SW480 (cell line): ENCODE data around the gene HMG20B.
"Not testable (repeated sequence)": the region's sequence is repeated elsewhere in the genome, so short reads cannot be mapped to it uniquely, and the experiment has no call there.

ENCODE experiments used
- DNase-seq: peaks from one replicate; pipeline ENCODE4 v3.0.0-alpha.2; 2016; ENCODE audit warnings: low spot score

Gene HMG20B

DNA sequence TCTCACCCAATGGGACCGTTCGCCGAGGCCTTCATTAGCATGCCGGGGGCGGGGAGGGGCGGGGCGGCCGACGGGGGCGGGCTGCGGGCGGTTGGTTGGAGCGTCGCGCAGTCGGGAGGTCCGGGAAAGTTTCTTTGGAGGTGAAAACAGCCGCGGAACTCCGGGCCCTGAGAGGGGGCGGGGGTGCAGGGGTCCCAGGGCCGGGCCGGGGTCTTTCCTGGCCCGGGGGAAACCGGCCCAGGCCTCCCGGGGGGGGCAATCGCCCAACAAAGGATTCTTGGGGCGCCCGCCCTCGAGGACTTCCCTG lies at the start of gene HMG20B:
TSS of gene HMG20B (plus strand) at position 90 of the 307 bp plus-strand sequence. CDS start 366 bp downstream, outside the sequence.
- no peak for DNase-seq

DNA sequence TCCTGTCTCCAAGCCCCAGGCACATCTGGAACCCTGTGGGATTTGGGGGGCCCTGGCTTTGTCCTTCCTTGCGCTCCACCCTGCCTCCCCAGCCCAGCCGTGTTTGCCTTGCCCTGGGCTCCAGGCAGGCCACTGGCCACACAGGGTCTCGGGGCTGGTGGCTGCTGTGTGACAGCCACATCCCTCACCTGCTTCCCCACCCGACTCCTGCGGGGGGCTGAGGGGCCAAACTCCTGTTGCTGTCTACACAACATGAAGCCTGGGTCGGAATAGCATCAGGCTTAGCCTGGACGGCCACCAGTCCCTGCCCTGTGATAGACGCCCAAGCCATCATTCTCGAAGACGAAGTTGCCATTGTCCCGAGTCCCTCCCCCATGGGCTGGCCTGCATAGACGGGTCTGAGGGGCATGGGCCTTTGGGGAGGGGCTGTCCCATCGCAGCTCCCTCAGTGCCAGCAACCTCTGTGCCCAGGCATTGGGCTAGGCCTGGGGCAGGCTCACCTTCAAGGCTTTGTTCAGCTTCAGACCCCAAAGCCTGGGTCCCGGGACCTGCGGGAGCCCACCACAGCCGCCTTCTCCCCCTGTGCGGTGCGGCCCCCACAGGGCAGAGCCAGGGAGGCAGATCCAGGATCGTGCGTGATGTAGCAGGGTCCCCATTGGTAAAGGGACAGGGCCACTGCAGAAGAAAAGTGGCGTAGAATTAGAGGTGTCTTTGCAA lies 49.2 kb upstream of the HMG20B start:
- no peak for DNase-seq

DNA sequence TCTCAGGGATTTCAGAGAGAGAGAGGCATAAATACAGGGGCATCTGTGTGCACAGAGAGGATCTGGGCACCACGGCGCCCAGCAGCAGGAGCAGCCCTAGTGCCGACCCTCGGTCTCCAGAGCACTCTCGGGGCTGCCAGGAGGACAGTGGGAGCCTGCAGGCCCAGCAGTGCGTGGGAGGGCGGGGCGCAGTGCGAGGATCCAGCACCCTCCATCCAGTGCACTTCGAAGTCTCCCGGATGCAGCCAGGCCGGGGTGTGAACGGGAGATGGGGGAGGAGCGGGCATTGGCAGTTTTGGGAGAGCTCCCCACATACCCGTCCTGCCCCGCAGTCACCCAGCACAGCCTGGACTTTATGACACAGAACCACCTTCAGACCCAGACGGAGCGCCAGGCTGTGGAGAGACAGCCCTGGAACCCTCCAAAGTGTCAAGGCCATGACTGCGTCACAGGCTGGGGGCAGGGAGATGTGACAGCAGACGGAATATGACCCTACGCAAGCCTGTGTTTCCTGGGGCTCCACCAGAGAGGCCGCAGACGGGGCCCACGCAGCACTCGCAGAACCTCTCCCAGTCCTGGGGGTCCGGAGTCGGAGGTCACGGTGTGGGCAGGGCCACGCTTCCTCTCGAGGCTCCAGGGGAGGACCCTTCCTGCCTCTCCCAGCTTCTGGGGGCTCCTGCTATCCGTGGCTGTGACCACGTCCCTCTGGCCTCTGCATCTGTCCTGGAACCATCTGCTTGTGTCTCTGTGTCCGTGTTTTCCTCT lies 48.5 kb upstream of the HMG20B start:
- DNase-seq: no peak

DNA sequence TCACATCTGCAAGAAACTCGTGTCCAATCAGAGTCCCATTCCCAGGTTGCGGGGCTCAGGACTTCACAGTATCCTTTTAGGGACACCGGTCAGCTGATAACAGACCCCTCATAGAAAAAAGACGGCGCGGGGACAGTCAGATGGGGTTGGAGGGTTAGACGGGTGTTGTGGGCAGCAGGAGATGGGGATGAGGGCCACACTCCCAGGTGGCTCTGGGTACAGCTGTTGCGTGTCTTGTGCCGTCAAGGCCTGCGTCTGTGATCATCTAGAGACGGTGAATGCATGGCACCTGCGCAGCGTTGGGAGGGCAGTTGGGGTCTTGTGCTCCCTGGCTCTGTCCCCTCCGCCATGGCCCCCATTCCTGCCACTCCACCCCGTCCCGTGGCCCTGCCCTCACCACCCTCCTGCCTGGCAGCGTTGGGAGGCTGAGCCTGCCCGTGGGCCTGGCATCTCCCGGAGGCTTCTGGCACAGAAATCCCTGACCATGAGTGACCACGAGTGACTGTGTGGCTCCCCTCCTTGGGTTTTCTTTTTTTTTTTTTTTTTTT lies 47.8 kb upstream of the HMG20B start:
- no peak for DNase-seq

DNA sequence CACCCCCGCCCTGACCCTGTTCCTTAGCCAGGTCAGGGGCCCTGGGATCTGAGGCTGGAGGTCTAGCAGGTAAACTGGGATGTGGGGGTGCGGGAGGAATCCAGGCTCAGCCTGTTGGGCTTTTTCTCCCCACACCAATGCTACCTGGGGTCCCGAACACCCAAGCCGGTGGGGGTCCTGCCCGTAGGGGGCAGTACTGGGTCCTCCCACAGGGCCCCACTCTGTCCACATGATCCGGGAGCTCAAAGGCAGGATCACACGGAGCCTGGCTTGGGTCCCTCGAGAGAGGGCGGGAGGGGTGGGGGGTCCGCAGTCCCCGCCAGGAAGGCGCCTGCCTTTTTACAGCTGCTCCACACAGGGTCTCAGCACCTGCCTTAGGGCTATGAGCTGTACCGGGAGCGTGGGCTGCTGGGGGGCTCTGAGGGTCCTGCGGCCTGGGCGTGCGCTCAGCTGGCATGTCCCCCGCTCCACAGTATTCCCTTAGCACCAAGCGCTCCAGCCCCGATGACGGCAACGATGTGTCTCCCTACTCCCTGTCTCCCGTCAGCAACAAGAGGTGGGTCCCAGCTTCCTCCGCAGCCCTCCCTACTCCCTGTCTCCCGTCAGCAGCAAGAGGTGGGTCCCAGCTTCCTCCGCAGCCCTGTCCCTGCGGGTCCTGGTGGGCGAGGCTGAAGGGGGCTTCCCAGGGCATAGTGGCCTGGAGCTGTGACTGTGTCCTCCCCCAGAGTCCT lies 46.1 kb upstream of the HMG20B start:
- no peak for DNase-seq

DNA sequence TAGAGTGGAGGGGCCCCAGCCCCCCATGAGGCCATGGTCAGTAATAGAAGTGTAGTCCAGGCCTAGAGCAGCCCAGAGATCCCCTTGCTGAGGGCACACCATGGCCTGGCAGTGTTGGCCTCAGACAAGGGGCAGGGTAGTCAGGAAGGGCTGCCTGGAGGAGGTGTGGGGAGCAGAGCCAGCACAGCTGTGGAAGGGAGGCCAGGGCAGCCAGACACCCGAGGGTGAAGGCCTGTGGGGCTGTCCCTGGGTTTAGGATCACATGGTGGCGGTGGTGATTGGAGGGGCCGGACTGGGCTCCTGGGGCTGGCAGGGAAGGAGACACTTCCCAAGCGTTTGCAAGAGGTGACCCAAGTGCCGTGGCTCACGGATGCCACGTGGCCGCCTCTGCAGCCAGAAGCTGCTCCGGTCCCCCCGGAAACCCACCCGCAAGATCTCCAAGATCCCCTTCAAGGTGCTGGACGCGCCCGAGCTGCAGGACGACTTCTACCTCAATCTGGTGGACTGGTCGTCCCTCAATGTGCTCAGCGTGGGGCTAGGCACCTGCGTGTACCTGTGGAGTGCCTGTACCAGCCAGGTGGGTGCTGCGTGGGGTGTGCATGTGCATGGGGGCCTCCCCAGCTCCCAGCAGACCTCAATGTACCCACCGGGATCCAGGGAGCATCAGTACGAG lies 45.4 kb upstream of the HMG20B start:
- DNase-seq: no peak

DNA sequence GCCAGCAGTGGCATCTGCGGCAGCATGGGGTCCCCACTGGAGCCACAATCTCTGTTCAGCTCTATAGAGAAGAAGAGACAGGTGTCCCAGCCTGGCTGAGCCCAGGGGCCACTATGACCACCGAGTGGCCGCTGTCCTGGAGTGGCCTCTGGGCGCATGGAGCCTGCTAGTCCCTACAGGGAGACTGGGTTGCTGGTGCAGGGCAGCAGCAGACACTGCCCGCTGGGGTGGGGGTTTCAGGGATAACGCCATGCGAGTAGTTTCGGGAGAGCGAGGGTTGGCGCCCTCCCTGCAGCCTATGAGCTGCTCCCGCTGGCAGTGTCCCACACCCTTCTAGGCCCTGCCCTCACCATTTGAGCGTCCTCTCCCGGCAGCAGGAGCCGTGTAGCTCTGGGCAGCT lies 44.7 kb upstream of the HMG20B start:
- no peak for DNase-seq

DNA sequence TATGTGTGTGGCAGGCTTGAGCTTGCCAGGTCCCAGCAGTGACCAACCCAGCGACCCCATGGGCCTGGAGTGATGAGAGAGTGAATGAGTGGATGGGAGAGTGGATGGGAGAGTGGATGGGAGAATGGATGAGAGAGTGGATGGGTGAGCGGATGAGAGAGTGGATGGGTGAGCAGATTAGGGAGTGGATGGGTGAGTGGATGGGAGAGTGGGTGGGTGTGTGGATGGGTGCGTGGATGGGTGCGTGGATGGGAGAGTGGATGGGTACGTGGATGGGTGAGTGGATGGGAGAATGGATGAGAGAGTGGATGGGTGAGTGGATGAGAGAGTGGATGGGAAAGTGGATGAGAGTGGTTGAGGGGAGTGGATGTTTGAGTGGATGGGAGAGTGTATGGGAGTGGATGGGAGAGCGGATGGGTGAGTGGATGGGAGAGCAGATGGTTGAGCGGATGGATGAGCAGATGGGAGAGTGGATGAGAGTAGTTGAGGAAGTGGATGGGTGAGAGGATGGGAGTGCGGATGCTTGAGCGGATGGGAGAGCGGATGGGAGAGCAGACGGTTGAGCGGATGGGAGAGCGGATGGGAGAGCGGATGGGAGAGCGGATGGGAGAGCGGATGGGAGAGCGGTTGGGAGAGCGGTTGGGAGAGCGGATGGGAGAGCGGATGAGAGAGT lies 44.1 kb upstream of the HMG20B start:
- DNase-seq: no peak

DNA sequence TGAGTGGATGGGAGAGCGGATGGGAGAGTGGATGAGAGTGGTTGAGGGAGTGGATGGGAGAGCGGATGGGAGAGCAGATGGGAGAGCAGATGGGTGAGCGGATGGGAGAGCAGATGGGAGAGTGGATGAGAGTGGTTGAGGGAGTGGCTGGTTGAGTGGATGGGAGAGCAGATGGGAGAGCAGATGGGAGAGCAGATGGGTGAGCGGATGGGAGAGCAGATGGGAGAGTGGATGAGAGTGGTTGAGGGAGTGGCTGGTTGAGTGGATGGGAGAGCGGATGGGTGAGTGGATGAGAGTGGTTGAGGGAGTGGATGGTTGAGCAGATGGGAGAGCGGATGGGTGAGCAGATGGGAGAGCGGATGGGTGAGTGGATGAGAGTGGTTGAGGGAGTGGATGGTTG lies 43.4 kb upstream of the HMG20B start:
- not testable (repeated sequence) for DNase-seq

DNA sequence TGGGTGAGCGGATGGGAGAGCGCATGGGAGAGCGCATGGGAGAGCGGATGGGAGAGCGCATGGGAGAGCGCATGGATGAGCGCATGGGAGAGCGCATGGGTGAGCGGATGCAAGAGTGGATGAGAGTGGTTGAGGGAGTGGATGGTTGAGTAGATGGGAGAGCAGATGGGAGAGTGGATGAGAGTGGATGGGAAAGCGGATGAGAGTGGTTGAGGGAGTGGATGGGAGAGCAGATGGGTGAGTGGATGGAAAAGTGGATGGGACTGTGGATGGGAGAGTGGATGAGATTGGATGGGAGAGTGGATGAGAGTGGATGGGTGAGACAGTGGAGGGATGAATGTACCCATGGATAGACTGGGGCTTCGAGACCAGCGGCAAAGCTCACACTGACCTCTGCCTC lies 42.4 kb upstream of the HMG20B start:
- DNase-seq: no peak

DNA sequence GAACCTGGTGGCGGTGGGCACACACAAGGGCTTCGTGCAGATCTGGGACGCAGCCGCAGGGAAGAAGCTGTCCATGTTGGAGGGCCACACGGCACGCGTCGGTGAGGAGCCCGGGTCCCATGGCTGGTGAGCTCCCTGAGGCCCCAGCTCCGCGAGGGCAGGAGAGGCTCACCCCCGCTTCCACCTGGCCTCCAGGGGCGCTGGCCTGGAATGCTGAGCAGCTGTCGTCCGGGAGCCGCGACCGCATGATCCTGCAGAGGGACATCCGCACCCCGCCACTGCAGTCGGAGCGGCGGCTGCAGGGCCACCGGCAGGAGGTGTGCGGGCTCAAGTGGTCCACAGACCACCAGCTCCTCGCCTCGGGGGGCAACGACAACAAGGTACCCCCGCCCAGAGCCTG lies 41.0 kb upstream of the HMG20B start:
- no peak for DNase-seq

DNA sequence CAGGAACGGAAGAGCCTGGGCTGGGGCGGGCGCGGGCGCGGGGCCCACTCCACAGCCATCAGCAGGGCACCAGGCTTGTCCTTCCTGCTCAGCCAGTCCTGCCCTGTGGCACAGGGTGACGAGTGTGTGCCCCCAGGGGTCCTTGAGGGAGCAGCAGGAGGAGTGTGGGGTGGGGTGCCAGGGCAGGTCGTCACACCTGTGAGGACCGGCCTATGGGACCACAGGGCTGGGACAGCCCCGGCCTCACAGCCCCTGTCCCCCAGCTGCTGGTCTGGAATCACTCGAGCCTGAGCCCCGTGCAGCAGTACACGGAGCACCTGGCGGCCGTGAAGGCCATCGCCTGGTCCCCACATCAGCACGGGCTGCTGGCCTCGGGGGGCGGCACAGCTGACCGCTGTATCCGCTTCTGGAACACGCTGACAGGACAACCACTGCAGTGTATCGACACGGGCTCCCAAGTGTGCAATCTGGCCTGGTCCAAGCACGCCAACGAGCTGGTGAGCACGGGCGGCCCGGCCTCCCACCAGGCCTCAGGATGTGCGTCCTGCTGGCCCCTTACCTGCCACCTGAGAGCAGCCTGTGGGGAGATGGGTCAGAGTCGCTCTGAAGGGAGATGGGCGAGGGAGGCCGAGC lies 40.5 kb upstream of the HMG20B start:
- DNase-seq: no peak

DNA sequence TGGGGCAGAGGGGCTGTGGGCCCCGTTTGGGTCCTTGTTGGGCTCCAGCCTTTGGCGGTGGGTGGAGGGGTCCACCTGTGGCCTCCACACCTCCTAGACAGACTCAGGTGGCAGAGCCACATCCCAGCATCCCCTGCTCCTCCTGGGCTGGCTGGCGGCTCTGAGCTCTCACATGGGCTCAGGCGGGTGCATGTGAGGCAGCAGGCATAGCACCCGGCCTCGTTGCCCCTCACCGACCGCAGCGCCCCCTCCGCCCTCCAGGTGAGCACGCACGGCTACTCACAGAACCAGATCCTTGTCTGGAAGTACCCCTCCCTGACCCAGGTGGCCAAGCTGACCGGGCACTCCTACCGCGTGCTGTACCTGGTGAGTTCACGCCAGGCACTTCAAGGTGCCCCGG lies 39.7 kb upstream of the HMG20B start:
- DNase-seq: no peak

DNA sequence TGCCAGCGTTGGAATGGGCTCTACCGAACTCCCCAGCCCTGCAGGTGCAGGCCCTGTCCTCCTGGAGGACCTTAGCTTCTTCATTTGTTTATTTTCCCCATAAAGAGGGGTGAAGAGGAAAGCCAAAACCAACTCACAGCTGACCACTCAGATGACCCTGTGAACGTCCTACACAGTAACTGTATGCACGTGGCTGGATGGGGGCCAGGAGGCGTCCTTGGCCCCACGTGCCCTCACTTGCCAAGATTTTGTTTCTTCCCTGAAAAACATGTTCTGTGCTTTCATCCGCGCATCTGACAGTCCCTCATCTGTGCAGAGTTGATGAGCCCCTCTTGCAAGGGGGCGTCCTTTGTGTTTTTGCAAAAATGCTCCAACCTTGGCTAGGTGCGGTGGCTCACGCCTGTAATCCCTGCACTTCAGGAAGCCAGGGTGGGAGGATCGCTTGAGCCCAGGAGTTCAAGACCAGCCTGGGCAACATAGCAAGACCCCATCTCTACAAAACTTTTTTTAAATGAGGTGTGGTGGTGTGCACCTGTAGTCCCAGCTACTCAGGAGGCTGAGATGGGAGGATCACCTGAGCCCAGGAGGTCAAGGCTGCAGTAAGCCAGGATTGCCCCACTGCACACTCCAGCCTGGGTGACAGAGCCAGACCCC lies 39.1 kb upstream of the HMG20B start:
- DNase-seq: no peak

DNA sequence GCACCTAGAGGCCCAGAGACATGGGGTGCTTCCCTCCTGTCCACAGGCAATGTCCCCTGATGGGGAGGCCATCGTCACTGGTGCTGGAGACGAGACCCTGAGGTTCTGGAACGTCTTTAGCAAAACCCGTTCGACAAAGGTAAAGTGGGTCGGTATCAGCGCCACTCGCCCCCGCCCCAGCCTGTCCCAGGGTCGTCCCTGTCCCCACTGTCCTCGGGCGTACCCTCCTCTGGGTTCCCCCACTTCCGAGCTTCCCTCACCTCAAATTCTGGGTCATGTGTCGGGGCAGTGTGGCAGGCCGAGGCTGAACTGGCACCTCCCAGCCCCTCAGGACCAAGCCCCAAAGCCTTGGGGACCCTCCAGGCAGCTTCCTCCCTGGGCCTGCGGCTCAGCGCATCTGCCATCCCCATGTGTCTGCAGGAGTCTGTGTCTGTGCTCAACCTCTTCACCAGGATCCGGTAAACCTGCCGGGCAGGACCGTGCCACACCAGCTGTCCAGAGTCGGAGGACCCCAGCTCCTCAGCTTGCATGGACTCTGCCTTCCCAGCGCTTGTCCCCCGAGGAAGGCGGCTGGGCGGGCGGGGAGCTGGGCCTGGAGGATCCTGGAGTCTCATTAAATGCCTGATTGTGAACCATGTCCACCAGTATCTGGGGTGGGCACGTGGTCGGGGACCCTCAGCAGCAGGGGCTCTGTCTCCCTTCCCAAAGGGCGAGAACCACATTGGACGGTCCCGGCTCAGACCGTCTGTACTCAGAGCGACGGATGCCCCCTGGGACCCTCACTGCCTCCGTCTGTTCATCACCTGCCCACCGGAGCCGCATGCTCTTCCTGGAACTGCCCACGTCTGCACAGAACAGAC lies 38.1 kb upstream of the HMG20B start:
- DNase-seq: no peak

DNA sequence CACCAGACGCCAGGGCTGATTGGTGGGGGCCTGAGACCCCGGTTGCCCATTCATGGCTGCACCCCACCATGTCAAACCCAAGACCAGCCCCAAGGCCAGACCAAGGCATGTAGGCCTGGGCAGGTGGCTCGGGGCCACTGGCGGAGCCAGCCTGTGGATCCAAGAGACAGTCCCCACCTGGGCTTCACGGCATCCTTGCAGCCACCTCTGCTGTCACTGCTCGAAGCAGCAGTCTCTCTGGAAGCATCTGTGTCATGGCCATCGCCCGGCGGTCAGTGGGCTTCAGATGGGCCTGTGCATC lies 37.6 kb upstream of the HMG20B start:
- DNase-seq: no peak

DNA sequence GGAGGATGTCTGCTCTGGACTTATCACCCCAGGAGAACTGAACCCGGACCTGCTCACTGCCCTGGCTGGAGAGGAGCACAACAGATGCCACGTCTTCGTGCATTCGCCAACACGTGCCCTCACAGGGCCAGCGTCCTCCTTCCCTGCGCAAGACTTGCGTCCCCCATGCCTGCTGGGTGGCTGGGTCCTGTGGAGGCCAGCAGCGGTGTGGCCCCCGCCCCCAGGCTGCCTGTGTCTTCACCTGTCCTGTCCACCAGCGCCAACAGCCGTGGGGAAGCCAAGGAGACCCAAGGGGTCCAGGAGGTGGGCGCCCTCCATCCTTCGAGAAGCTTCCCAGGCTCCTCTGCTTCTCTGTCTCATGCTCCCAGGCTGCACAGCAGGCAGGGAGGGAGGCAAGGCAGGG lies 37.2 kb upstream of the HMG20B start:
- no peak for DNase-seq

DNA sequence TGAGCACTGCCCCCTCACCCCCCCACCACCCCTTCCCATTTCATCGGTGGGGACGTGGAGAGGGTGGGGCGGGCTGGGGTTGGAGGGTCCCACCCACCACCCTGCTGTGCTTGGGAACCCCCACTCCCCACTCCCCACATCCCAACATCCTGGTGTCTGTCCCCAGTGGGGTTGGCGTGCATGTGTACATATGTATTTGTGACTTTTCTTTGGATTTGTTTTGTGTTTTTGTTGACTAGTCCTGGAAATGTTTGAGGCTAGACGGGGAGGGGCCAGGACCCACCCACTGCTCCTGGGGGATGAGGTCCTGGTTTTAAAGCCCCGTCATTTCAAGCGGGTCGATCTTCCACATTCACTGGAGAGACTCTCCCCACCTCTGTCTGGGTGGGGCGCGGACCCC lies 36.8 kb upstream of the HMG20B start:
- no peak for DNase-seq

DNA sequence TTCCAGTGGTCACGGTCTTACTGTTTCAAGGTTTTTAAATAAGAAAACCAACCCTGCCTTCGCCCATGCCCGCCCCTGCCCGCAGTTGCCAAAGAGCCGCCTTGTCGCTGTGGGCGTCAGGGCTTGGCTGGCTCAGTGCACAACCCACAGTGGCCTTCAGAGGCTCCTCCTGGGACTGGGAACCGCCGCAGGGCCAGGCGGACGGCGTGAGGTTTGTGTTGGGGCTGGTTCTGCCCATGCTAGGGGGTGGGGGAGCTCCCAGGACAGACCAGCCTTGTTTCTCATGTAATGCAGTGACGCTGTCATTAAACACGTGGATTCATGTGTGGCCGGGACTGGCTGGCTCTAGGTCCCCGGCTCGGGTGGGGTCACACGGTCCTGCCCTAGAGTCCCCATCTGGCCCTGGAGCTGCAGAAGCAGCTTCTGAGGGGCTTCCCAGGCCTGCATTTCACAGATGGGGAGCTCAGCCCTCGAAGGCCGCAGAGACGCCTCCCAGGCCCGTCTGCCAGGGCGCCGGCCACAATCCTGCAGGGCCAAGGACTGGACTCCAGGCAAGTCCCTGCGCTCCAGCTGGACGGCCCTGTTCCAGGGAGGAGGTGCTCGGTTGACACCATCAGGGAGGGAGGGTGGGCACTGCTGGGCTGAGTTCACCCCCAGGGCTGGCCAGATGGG lies 36.2 kb upstream of the HMG20B start:
- no peak for DNase-seq

DNA sequence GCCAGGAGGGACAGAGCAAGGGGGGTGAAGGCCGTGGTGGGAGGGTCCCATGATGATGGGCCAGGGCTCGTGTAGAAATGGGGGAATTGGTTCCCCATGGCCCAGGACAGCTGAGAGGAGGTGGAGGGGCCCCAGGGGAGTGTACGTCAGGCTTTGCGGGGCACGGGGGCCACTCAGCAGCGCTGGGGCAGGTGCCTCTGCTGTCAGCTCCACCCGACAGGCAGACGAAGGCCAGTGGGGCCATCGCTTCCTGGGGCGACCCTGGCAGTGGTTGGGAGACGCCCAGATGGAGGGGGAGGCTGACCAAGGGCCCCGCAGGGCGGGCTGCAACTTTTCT lies 35.7 kb upstream of the HMG20B start:
- no peak for DNase-seq
